ENCODE data around the gene DNAH14. TPM values are rescaled to one million over a fixed set of nuclear protein-coding genes. Genes with fewer than 3 reads are reported as not detected.

The DNAH14 gene
- total RNA-seq (10 to 100 TPM; 12.5 to 19.8 TPM), polyA plus RNA-seq (1 to 10 TPM; 2.7 to 6.7 TPM)

DNA sequence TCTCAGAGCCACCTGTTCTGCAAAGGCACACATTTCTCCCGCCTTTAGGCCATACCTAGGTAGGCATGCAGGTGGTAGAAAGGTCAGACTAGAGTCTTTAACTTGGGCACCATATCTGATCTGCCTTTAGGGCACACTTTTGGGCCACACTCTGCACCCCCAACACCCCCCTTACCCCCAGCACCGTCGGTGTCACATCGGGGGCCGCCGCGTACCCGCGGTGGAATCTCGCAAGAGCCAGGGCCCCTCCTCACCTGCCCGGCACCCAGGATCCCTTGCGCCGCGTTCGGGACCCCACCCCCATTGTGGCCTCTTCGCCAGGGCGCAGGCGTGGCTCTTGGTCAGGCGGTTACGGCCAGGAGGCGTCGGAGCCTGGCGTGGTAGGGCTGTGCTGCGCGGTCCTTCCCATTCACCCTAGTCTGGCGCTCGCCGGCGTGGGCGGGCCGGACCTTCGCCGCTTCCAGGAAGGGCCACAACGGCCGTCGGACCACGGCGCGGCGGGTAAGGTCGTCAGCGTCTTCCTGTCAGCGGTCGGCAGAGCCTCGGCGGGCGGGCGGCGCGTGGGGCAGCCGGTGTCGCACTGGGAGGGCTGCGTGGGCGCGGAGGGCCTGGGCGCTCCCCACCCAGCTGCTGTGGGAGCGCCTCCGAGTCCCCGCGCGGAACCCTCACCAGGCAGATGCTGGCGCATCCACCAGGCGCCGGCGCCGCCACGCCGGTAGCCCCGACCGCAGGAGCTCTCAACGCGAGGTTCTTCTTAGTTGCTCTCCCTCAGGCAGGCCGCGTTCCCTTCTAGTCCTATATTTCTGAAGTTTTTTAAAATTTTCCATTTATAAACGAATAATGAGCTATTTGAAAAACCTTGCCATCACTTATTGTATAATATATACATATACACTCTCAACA is at the start of gene DNAH14:
Gene DNAH14 (plus strand): TSS at position 341 of the 903 bp plus-strand sequence. CDS start 23,028 bp downstream, outside the sequence.
- Histone ChIP-seq H3K27ac (ENCODE audit: low read depth in 1 of 2, low read length in 2 of 2) (peak within 1 kb of the TSS; percentile 82 to 90), H3K9me3 (ENCODE audit: control insufficient read depth in 4 of 4, low read length in 3 of 4) (peaks cover 0 to 17% (median 4%) of the 10 kb centered on the region in 4 donors), H3K27me3 (ENCODE audit: control insufficient read depth in 4 of 4, insufficient read depth in 4 of 4, low read length in 3 of 4) (no peaks in the 10 kb centered on the region), H3K4me1 (ENCODE audit: control insufficient read depth in 4 of 4, insufficient read depth in 4 of 4, low read length in 3 of 4) (peaks cover 0 to 7% (median 4%) of the 10 kb centered on the region in 4 donors), H3K4me3 (ENCODE audit: low read depth in 1 of 3, low read length in 3 of 3) (peak within 1 kb of the TSS; percentile 77 to 83 (median 80)), H3K36me3 (ENCODE audit: control insufficient read depth in 4 of 4, insufficient read depth in 3 of 4, low read depth in 1 of 4, low read length in 3 of 4) (no peaks in the 10 kb centered on the region), H3K9ac (ENCODE audit: low read depth in 1 of 2, low read length in 2 of 2) (peak within 1 kb of the TSS; percentile 72 to 78)
- WGBS = 1% methylated on average over 75 of the region's 75 CpGs
- peak; percentile 76 for DNase-seq (ENCODE audit: low spot score)
- TF ChIP-seq FOXA1 (IDR thresholded peaks at IDR 0.05) (peak; percentile 15), GABPA (IDR thresholded peaks at IDR 0.05 in 1 of 2, conservative IDR thresholded peaks at IDR 0.05 in 1 of 2) (no peak), RXRA (IDR thresholded peaks at IDR 0.05) (peak; percentile 48 to 61), TAF1 (conservative IDR thresholded peaks at IDR 0.05) (peak; percentile 70), JUND (IDR thresholded peaks at IDR 0.05) (no peak), YY1 (IDR thresholded peaks at IDR 0.05) (peak; percentile 87), SP1 (IDR thresholded peaks at IDR 0.05) (peak; percentile 58), RAD21 (IDR thresholded peaks at IDR 0.05) (peak in 1 of 2 donors; percentile 2), HNF4A (conservative IDR thresholded peaks at IDR 0.05) (peak in 1 of 2 donors; percentile 26), EGR1 (IDR thresholded peaks at IDR 0.05; ENCODE audit: low read depth in 2 of 2) (peak; percentile 92)
- TF ChIP-seq, protein P1, sequence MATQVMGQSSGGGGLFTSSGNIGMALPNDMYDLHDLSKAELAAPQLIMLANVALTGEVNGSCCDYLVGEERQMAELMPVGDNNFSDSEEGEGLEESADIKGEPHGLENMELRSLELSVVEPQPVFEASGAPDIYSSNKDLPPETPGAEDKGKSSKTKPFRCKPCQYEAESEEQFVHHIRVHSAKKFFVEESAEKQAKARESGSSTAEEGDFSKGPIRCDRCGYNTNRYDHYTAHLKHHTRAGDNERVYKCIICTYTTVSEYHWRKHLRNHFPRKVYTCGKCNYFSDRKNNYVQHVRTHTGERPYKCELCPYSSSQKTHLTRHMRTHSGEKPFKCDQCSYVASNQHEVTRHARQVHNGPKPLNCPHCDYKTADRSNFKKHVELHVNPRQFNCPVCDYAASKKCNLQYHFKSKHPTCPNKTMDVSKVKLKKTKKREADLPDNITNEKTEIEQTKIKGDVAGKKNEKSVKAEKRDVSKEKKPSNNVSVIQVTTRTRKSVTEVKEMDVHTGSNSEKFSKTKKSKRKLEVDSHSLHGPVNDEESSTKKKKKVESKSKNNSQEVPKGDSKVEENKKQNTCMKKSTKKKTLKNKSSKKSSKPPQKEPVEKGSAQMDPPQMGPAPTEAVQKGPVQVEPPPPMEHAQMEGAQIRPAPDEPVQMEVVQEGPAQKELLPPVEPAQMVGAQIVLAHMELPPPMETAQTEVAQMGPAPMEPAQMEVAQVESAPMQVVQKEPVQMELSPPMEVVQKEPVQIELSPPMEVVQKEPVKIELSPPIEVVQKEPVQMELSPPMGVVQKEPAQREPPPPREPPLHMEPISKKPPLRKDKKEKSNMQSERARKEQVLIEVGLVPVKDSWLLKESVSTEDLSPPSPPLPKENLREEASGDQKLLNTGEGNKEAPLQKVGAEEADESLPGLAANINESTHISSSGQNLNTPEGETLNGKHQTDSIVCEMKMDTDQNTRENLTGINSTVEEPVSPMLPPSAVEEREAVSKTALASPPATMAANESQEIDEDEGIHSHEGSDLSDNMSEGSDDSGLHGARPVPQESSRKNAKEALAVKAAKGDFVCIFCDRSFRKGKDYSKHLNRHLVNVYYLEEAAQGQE (IDR thresholded peaks at IDR 0.05) = peak; percentile 59
- TF ChIP-seq, protein P2, sequence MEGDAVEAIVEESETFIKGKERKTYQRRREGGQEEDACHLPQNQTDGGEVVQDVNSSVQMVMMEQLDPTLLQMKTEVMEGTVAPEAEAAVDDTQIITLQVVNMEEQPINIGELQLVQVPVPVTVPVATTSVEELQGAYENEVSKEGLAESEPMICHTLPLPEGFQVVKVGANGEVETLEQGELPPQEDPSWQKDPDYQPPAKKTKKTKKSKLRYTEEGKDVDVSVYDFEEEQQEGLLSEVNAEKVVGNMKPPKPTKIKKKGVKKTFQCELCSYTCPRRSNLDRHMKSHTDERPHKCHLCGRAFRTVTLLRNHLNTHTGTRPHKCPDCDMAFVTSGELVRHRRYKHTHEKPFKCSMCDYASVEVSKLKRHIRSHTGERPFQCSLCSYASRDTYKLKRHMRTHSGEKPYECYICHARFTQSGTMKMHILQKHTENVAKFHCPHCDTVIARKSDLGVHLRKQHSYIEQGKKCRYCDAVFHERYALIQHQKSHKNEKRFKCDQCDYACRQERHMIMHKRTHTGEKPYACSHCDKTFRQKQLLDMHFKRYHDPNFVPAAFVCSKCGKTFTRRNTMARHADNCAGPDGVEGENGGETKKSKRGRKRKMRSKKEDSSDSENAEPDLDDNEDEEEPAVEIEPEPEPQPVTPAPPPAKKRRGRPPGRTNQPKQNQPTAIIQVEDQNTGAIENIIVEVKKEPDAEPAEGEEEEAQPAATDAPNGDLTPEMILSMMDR (IDR thresholded peaks at IDR 0.05; ENCODE audit: low read depth, low read length, missing input control) = no peak
- TF ChIP-seq, protein P3, sequence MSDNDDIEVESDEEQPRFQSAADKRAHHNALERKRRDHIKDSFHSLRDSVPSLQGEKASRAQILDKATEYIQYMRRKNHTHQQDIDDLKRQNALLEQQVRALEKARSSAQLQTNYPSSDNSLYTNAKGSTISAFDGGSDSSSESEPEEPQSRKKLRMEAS (IDR thresholded peaks at IDR 0.05) = peak; percentile 37
- TF ChIP-seq, protein P4, sequence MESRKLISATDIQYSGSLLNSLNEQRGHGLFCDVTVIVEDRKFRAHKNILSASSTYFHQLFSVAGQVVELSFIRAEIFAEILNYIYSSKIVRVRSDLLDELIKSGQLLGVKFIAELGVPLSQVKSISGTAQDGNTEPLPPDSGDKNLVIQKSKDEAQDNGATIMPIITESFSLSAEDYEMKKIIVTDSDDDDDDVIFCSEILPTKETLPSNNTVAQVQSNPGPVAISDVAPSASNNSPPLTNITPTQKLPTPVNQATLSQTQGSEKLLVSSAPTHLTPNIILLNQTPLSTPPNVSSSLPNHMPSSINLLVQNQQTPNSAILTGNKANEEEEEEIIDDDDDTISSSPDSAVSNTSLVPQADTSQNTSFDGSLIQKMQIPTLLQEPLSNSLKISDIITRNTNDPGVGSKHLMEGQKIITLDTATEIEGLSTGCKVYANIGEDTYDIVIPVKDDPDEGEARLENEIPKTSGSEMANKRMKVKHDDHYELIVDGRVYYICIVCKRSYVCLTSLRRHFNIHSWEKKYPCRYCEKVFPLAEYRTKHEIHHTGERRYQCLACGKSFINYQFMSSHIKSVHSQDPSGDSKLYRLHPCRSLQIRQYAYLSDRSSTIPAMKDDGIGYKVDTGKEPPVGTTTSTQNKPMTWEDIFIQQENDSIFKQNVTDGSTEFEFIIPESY (IDR thresholded peaks at IDR 0.05) = no peak
